ENCODE measurements around the gene UST. TPM values are rescaled to one million over a fixed set of nuclear protein-coding genes. Genes with fewer than 3 reads are reported as not detected.

UST gene
- total RNA-seq, 2 experiments from 2014 or later = 1.9 to 3.7 TPM

- no peak overlapping the region for H3K27ac Mint-ChIP-seq
- intact Hi-C loops (cut with DNase I, micrococcal nuclease) = no loop called here
Observed at GRCh38 chr6:148703900-148704299, 42.9 kb upstream of the UST start.

GRCh38 chr6:148704400-148705246 lies 42.2 kb upstream of the UST start:
- Mint-ChIP-seq H3K36me3 (ENCODE audit: low read depth) (no peaks in the 10 kb centered on the region), H3K4me1 (ENCODE audit: low read depth) (peaks cover 12% of the 10 kb centered on the region), H3K27ac (no peak overlapping the region), H3K9me3 (peaks cover 8% of the 10 kb centered on the region), H3K27me3 (no peaks in the 10 kb centered on the region), H3K4me3 (no peak overlapping the region)
- ATAC-seq (ENCODE audit: poor library complexity) (no peak), DNase-seq (no peak)
- Histone ChIP-seq H3K4me3 (ENCODE audit: low read length) (no peak overlapping the region), H3K9me3 (ENCODE audit: control insufficient read depth in 1 of 2, insufficient read depth in 1 of 2, low read length in 2 of 2) (no peaks in the 10 kb centered on the region), H3K27me3 (ENCODE audit: control insufficient read depth in 1 of 2, insufficient read depth in 2 of 2, low read length in 2 of 2) (no peaks in the 10 kb centered on the region), H3K4me1 (ENCODE audit: insufficient read depth, low read length) (peaks cover 6% of the 10 kb centered on the region), H3K27ac (ENCODE audit: low read depth in 1 of 2, low read length in 2 of 2) (no peak overlapping the region), H3K36me3 (ENCODE audit: insufficient read depth, low read length) (no peaks in the 10 kb centered on the region)
- ChIA-PET CTCF (interaction anchor here (0.6 kb wide), 1 partner anchor 951 kb away, joined by 4 read pairs; no protein-coding TSS in a partner anchor), POLR2A (no interaction called here)
- no peak for TF ChIP-seq CTCF (IDR thresholded peaks at IDR 0.05)
- intact Hi-C loops (cut with DNase I, micrococcal nuclease) = no loop called here

More at GRCh38 chr6:148703900-148704299, 42.9 kb upstream of the UST start:
- no peaks in the 10 kb centered on the region for H3K36me3 Mint-ChIP-seq (ENCODE audit: low read depth)
- TF ChIP-seq CTCF (IDR thresholded peaks at IDR 0.05) = no peak
- no peaks in the 10 kb centered on the region for H3K36me3 ChIP-seq (ENCODE audit: insufficient read depth, low read length)
- H3K9me3 ChIP-seq (ENCODE audit: control insufficient read depth in 1 of 2, insufficient read depth in 1 of 2, low read length in 2 of 2) = no peaks in the 10 kb centered on the region
- POLR2A ChIA-PET = no interaction called here
- no peaks in the 10 kb centered on the region for H3K27me3 ChIP-seq (ENCODE audit: control insufficient read depth in 1 of 2, insufficient read depth in 2 of 2, low read length in 2 of 2)
- H3K27me3 Mint-ChIP-seq = no peaks in the 10 kb centered on the region
- CTCF ChIA-PET = no interaction called here
- peaks cover 6% of the 10 kb centered on the region for H3K4me1 ChIP-seq (ENCODE audit: insufficient read depth, low read length)
- no peak overlapping the region for H3K4me3 Mint-ChIP-seq
- no peak for DNase-seq
- H3K4me3 ChIP-seq (ENCODE audit: low read length) = no peak overlapping the region
- H3K27ac ChIP-seq (ENCODE audit: low read depth in 1 of 2, low read length in 2 of 2) = no peak overlapping the region
- ATAC-seq (ENCODE audit: poor library complexity) = no peak
- H3K4me1 Mint-ChIP-seq (ENCODE audit: low read depth) = peaks cover 12% of the 10 kb centered on the region
- peaks cover 8% of the 10 kb centered on the region for H3K9me3 Mint-ChIP-seq

GRCh38 chr6:148708707-148709106 lies 38.1 kb upstream of the UST start:
- POLR2A ChIA-PET = interaction anchor here (0.6 kb wide), 1 partner anchor 264 kb away, joined by 3 read pairs; no protein-coding TSS in a partner anchor
- no peak overlapping the region for H3K4me3 Mint-ChIP-seq
- no peaks in the 10 kb centered on the region for H3K9me3 Mint-ChIP-seq
- H3K27ac Mint-ChIP-seq = no peak overlapping the region
- H3K27me3 ChIP-seq (ENCODE audit: control insufficient read depth in 1 of 2, insufficient read depth in 2 of 2, low read length in 2 of 2) = no peaks in the 10 kb centered on the region
- DNase-seq (no peak), ATAC-seq (ENCODE audit: poor library complexity) (no peak)
- no peak overlapping the region for H3K4me3 ChIP-seq (ENCODE audit: low read length)
- no peaks in the 10 kb centered on the region for H3K36me3 Mint-ChIP-seq (ENCODE audit: low read depth)
- no peaks in the 10 kb centered on the region for H3K27me3 Mint-ChIP-seq
- CTCF ChIA-PET = no interaction called here
- no peak overlapping the region for H3K27ac ChIP-seq (ENCODE audit: low read depth in 1 of 2, low read length in 2 of 2)
- TF ChIP-seq CTCF (IDR thresholded peaks at IDR 0.05) = no peak
- no peaks in the 10 kb centered on the region for H3K36me3 ChIP-seq (ENCODE audit: insufficient read depth, low read length)
- intact Hi-C loops (cut with DNase I, micrococcal nuclease) = no loop called here
- no peaks in the 10 kb centered on the region for H3K4me1 ChIP-seq (ENCODE audit: insufficient read depth, low read length)
- no peaks in the 10 kb centered on the region for H3K4me1 Mint-ChIP-seq (ENCODE audit: low read depth)
- no peaks in the 10 kb centered on the region for H3K9me3 ChIP-seq (ENCODE audit: control insufficient read depth in 1 of 2, insufficient read depth in 1 of 2, low read length in 2 of 2)

Data from CD4-positive, alpha-beta T cell (primary cell).